GDM1 (cell line): ENCODE data around the gene HBA1.
"Not testable (repeated sequence)": the region's sequence is repeated elsewhere in the genome, so short reads cannot be mapped to it uniquely, and the experiment has no call there.

ENCODE experiments used
- DNase-seq: peaks from one replicate; lab custom pipeline; 2025; lab: John Stamatoyannopoulos, UW

Gene HBA1

DNA sequence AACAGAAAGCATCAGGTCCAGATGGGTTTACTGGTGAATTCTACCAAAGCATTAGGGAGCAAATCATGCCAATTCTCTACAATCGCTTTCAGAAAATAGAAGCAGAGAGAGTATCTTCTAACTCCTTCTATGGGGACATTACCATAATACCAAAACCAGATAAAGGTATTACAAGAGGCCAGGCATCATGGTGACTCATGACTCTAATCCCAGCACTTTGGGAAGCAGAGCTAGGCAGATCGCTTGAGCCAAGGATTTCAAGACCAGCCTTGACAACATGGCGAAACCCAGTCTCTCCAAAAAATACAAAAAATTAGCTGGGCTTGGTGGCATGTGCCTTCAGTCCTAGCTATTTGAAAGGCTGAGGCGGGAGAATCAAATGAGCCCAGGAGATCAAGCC, 26.8 kb downstream of the HBA1 start:
- DNase-seq = no peak

DNA sequence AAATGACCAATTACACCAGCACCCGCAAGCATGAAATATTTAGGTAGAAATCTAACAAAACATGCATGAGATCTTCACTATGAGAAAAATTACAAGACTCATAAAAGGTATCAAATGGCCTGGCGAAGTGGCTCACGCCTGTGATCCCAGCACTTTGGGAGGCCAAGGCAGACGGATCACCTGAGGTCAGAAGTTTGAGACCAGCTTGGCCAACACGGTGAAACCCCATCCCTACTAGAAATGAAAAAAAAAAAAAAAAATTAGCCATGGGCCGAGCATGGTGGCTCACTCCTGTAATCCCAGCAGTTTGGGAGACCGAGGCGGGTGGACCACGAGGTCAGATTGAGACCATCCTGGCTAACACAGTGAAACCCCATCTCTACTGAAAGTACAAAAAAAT, 27.6 kb downstream of the HBA1 start:
- not testable (repeated sequence) for DNase-seq

DNA sequence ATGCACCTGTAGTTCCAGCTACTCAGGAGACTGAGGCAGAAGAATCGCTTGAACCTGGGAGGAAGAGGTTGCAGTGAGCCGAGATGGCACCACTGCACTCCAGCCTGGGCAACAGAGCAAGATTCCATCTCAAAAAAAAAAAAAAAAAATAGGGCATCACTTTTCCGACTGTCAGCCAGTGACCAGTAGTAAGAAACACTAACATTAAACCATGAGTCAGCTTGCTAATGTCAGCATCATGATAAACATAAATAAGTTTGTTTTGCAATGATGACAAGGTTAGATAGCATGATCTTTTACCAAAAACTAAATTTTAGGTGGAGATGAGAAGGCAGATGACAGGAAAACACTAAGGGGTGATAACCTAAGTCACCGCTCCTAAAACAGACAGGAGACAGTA, 32.9 kb downstream of the HBA1 start:
- DNase-seq = not testable (repeated sequence)

DNA sequence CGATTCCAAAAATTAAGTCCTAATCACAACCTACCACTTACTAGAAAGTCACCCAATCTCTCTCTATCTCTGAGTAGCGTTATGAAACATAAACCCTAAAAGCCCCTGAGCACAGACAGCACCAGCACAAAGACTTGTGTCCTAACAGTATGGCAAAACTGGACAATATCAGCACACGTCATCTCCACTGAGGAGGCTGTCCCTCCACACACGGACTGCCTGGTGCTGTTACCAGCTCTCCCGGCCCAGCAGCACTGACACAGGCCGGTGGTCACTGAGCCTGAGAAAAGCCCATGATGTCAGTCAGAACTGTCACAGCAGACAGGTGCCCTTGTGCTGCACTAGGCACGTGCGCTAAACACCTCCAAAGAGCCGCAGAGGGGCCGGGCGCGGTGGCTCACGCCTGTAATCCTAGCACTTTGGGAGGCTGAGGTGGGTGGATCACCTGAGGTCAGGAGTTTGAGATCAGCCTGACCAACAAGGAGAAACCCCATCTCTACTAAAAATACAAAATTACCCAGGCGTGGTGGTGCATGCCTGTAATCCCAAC, 35.2 kb downstream of the HBA1 start:
- DNase-seq = not testable (repeated sequence)

DNA sequence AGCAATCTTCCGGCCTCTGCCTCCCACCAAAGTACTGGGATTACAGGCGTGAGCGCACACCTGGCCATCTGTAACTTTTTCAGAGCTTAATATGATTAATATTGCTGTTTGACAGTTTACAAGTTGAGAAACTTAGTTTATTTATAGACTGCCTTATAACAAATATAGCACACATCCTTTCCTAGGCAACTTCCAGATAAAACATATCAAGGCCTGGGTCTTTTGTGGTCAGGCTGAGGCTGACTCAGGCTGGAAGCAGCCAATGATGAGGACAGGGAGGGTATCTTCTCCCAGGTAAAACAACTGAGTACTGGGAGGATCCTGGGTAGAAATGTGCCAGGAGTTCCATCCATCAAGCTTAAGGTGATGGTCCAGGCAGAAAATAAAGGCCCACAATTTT, 36.5 kb downstream of the HBA1 start:
- no peak for DNase-seq

DNA sequence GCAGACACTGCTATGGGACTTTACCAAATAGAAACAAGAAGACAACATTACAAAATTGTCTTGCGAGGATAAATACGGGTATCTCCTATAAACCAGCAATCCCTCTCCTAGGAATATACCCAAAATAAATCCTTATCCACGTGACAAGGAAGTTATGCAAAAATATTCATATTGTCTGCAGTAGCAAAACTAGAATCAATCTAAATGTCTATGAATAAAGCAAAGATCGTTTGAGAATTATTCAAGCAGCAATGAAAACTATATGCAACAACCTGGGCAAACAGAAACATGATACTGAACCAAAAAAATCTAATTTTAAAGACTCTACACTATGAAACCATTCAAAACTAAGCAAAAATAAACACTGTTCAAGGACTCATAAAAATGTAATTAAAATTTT, 43.5 kb downstream of the HBA1 start:
- DNase-seq = no peak
